ENCODE results near the gene MINDY4.

The MINDY4 gene

DNA sequence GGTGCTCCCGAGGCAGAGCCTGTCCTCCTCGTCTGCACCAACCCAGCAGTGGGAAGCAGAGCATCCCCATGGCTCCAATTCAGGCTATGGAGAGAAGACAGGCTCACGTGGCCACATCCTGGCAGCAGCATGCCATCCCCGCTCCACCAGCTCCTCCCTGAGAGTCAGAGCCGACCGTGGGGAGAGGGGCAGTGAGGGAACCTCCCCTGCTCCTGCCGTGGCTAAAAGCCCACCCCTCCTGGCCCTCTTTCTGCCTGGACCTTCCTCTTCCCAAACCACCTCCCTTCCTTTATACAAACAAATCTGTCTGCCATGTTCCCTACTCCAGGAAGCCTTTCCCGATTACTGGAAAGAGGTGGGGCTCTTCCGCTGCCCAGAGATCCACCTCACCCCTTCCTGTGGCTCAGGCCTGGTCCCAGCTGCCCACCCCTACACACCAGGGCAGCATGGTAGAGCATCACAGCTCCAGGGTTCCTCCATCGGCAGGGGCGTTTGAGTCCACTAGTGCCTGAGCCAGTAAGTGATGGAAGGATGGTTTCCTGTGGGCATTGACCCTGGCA is 129.7 kb downstream of the MINDY4 start:
- no peak for DNase-seq (ENCODE audit: low read depth)

DNA sequence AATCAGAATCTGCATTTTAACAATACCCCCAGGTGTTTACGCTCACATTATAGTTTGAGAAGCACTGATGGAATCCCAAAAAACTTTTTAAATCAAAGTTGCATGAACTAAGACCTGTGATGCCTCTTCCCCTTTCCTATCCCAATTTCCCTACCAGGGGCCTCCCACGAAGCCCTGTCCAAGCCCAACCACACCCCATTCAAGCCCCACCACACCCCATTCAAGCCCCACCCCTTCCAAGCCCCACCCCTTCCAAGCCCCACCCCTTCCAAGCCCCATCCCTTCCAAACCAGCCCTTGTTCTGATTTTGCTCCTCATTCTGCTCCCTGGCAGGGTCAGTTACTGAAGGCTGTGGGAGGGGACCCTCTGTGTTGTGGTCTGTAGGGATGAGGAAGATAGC is 130.6 kb downstream of the MINDY4 start:
- DNase-seq (ENCODE audit: low read depth): no peak

DNA sequence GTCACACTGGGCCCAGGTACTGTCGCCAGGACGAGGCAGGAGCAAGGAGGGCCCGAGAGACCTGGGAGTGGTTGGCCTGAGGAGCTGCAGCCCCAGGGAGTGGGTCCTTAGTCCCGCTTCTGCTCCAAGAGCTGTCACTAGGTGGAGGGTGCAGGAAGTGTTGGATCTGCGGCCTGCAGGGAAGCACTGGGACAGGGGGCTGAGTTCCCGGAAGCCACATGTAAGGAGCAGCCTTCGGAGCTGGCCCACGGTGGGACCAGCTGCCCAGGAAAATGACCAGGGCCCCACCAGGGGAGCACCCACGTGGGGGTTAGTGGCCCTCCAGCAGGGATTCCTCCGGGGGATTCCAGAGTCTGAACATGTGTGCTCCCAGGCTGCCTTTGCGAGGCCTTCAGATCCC is 131.2 kb downstream of the MINDY4 start:
- no peak for DNase-seq (ENCODE audit: low read depth)

DNA sequence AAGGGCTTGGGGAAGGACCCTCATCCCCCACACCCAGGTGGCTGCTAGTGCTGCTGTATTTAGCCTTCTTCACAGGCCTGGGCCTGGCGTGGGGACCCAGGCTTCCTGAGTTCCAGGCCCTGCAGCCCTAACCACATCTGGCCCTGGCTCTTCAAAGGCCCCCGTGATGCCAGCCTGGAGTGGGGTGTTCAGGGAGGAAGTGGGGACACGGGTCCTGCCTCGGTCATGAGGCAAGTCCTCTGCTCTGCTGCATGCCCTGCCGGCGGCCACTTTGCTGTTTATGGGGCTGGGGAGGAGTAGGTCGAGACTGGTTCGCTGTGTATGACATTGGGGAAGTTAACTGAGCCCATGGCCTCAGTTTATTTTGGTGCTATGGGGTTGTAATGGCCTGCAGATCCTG is 131.9 kb downstream of the MINDY4 start:
- no peak for DNase-seq (ENCODE audit: low read depth)

DNA sequence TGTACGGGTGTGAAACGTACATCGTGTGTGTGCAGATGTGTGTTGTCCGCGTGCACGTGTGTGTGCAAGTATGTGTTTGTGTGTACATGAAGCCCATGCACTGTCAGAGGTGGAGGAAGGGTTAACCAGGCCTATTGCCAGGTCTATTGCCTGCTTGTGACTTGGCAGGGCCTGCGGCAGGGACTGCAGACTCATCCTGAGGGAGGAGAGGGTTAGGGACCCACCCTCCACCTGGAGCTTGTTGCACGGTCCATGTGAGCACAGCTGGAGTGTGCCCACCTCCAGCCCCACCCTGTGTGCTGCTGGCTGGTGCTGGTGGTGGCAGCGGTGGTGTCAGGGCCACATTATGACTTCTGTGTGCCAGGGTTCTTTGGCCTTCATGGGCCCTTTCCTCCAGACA is 133.3 kb downstream of the MINDY4 start:
- no peak for DNase-seq (ENCODE audit: low read depth)

DNA sequence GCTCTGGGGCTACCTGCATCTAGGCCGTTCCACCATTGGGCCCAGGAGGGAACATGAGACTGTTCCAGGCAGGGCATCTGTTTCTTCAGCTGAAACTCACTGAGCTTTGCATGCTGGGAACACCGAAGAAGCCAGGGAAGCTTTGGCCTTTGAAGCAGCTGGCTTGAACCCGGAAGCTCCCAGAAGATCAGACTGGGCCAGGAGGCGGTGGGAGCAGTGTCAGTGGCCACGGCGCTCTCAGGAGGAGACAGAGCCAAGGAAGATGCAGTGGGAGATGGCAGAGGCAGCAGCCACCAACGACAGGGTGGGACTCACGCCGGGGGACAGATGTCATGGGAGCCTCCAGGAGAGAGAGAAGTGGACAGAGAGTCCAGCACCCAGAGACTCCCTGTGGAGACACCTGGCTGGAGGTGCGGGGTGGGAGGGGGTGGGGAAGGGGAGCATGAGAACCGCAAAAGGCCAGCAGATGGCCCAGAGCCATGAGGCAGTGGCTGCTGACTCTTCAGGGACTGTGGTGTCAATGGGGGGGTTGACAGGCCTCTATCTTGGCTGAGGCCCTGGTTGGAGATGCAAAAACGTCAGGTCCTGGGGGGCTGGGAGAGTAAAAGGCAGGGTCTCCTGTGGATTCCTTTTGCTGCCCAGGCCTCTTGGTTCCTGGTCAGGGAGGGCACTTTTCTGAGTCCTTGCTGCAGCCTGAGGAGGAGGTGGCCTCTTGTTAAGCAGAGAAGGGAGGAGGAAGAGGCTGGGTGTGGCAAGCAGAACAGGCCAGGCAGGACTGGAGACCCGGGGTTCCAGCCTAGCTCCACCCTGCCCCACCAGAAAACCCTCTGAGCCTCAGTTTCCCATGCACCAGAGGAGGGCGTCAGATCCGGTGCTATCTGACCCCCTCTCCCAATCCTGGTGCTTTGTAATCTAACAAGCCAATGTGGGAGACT is 134.1 kb downstream of the MINDY4 start:
- no peak for DNase-seq (ENCODE audit: low read depth)

DNA sequence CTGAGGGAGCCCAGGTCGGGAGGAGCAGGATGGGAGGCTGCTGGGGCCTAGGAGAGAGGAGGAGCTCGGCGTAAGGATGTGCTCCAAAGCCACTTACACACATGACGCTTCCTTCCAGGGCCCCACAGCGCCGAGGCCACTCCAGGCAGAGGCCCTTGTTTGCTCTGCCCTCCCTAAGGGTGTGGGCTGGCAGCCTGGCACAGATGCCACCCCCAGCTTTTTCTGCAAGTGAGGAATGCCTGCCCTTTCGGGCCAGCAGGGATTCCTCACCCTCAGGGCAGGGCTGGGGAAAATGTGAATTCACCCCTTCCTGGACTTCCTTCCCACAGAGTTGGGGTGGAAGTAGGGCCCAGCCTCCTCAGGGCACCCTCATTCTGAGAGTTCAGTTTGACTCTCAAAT is 134.8 kb downstream of the MINDY4 start:
- no peak for DNase-seq (ENCODE audit: low read depth)

DNA sequence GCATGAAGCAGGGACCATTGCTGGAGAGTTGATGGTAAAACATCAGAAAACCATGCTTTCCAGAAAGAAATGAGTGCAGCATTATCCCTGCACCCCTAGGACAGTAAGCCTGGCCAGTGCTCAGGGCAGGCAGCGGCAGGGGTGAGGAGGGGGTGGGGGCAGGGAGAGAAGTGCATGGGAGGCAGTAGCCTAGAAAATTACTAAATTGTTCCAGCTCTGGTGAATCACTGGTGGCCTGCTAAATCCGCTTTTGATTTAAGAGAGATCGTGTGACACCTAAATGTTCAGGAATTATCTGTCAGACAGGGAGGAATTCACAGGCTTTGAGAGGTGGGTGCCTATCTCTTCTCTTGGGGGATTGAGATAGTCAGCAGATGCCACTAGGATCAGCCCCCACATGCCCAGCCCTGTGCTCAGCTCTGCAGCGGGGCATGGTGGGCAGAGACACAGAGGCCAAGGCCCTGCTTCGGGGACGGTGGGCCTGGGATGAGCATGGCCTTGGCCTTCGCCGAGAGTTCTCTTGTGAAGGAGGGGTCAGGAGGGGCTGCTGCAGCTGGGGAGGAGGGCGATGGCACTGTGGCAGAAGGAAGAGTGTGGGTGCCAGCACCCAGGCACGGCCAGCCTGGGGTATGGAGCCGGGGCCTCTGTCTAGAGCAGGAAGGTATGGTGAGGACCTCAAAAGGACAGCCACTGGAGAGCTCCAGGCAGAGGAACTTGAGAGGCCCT is 135.5 kb downstream of the MINDY4 start:
- DNase-seq (ENCODE audit: low read depth): no peak

DNA sequence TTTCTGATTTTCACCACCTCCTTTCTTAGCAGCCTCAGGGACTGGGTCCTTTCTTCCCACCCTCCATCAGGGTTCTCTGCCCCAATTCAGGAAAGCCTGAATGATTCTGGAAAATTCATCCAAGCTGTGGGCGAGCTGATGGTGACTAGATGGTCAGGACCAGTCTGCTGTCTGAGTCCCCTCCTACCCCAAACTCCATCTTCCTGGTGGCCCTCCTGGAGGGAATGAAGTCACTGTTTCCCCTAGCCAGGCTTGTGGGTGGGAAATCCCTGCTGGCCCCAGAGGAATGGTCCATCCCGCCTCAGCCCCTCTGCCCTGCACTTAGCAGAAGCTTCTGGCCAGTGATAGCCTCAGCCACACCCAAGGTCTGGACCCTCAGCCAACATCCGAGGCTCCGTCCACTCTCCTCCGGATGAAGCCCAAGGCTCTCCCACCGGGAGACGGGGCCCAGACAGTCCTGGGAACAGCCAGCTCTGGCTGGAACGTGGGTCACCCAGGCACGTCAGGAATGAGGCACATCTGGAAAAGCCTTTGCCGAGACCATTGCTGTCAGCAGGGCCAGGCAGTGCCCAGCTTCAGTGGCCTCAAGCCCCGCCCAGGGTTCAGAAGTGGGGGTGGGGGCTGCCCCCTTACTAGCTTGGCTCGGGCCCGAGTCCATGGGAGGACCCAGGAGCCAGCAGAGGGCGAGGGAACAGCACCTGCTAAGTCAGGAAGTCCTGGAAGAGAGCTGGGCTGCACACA is 136.5 kb downstream of the MINDY4 start:
- no peak for DNase-seq (ENCODE audit: low read depth)

DNA sequence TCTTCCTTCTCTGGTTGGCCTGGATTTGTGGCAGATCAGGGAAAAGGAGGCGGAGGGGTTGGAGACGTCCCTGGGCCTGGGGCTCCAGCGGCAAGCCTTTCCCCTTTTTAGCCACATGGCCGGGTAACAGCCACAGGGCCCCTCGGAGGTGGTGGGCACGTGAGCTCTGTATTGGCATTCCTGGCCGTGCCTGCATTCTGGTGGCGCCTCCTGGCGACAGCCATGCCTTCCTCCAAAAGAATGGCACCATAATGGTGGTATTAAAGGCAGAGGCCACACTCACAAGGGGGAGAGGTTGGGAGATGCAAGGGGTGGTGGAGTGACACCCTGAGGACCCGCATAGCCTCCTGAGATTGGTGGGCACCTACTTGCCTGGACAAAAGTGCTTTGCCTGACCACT is 137.5 kb downstream of the MINDY4 start:
- no peak for DNase-seq (ENCODE audit: low read depth)

DNA sequence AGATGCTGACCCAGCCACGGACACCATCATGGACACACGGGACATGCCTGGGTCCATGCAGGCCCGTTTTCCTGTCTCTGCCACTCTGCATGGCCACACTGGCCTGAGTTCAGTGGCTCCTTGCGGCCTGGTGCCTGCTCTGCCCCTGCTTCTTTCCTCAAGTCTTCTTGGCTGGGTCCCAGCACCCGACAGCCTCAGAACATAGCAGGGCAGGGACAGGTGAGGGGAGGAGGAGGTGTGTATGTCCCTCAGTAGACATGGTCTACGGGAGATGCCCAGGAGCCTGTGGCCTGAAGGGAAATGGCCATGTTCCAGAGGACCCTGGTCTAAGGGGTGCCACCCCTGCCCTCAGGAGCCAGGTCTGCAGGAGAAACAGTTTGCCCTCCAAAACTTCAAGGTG is 138.2 kb downstream of the MINDY4 start:
- DNase-seq (ENCODE audit: low read depth): no peak

DNA sequence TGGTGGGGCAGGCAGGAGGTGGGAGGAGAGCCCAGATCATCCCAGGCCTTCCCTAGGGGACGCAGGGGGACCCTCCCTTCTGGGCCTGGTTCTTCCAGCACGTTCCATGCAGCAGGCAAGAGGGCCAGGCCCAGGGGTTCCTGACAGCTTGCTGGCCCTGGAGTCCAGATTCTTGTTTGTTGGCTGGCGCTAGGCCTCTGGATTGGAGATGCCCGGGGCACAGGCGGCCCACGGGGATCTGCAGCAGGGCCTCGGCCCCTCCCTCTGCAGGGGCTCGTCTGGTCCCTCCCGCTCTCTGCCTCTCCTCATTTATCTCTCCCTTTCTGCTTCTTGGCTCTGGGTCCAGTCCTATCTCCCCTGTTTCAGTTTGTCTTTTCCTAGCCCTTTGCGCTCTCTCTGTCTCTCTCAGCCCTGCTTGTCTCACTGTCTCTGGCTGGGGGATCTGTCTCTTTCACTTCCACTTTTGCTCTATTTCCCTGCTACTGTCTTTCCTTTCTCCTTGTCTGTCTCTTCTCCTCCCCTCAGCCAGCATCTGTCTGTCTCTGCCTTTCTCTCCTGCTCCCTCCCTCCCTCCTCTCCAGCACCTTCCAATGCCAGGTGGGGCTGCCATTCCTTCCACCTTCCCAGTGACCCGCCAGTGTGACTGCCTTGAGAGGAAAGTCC is 139.3 kb downstream of the MINDY4 start:
- no peak for DNase-seq (ENCODE audit: low read depth)

DNA sequence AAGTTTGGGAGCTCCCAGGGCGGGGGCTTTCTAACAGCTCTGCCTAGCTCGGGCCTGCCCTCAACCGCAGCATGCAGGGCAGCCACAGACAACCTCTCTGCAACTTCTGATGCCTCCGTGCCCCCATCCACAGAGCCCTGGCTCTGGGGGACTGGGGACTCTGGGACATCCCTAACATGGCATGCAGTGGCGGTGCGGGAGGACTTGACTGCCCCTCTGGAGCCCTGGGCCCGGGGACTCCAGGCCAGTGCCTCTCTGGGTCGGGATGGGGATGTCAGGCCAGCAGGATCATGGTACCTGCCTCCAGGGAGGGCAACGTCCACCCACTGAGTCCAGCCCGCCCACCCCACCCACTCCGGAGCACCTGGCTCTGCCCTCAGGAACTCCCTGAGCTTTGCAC is 139.9 kb downstream of the MINDY4 start:
- no peak for DNase-seq (ENCODE audit: low read depth)

DNA sequence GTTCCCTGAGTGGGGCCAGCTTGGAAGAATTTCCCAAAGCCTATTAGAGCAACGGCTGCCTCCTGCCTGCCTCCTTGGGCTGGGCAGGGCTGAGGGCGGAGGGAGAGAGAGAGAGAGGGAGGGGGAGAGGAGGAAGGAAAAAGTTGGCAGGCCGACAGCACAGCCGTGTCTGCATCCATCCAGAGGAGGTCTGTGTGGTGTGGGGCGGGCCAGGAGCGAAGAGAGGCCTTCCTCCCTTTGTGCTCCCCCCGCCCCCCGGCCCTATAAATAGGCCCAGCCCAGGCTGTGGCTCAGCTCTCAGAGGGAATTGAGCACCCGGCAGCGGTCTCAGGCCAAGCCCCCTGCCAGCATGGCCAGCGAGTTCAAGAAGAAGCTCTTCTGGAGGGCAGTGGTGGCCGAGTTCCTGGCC is 140.3 kb downstream of the MINDY4 start, which contains the start of gene AQP1:
AQP1 (plus strand) TSS at position 293 of the 409 bp plus-strand sequence; CDS start at position 350, 57 bp downstream.
- no peak for DNase-seq (ENCODE audit: low read depth)

DNA sequence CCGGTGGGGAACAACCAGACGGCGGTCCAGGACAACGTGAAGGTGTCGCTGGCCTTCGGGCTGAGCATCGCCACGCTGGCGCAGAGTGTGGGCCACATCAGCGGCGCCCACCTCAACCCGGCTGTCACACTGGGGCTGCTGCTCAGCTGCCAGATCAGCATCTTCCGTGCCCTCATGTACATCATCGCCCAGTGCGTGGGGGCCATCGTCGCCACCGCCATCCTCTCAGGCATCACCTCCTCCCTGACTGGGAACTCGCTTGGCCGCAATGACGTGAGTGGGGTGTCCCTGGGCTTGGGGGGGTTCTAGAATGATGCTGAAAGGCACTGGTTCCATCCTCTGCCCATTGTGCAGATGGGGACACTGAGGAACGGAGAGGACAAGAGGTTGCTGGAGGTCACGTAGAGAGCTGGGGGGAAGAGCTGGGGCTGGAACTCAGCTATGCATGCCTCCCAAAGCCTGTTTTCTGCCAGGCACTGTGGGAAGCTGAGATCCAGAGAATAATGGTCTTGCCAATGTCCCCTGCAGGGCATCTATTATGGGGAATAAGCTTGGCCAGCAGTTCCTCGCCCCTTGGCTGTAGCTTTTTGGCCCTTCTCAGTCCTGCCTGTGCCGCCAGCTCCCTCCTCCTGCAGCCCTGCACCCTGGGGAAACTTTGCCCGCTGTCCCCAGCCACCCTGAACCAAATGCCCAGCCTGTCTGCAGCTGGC is 141.0 kb downstream of the MINDY4 start:
- DNase-seq (ENCODE audit: low read depth): no peak

DNA sequence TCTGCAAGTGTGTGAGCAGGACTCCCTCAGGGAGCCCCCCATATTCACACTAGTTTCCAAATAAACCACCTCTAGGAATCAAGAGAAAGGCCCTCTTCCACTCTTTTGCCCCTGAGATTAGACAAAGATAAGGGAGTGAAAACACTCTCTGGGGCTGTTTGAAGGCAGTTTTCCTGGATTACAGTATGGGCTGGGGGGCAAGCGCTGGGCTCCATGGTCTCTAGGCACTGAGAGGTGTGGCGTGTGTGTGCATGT is 141.4 kb downstream of the MINDY4 start:
- DNase-seq (ENCODE audit: low read depth): no peak

DNA sequence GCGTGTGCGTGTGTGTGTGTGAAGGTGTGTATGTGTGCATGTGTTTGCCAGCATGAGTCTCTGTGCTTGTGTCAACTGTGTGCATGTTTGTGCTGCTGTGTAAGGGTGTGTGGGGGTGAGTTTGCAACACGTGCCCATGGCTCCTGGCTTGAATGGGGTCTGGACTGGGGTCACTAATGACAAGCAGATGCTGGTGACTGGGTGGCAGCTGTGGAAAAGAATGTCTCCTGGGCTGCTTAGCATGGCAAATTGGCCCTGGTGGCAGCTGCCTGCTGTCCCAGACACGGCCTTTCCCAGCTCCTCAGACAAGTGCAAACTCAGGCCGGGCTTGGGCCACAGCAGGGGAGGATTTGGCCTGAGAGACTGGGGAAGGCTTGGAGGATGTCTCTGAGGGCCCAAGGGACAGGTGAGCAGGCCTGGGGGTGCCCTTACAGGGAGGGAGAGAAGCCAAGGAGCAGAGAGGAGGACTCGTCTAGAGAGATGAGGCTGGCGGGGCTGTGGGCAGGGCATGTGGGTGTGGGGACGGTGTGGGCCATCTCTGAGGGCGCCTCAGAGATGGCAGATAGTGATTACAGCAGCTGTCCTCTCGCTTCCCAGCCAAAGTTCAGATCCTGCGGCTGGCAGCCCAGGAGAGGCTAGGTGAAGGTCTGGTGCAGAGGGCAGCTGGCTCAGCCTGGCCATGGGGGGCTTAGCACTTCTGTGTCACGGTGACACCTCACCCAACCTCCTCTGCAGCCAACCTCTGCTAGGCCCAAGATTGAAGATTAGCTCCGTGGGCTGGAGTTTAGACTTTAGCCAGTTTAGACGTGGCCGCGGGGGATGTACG is 142.0 kb downstream of the MINDY4 start:
- DNase-seq (ENCODE audit: low read depth): no peak

DNA sequence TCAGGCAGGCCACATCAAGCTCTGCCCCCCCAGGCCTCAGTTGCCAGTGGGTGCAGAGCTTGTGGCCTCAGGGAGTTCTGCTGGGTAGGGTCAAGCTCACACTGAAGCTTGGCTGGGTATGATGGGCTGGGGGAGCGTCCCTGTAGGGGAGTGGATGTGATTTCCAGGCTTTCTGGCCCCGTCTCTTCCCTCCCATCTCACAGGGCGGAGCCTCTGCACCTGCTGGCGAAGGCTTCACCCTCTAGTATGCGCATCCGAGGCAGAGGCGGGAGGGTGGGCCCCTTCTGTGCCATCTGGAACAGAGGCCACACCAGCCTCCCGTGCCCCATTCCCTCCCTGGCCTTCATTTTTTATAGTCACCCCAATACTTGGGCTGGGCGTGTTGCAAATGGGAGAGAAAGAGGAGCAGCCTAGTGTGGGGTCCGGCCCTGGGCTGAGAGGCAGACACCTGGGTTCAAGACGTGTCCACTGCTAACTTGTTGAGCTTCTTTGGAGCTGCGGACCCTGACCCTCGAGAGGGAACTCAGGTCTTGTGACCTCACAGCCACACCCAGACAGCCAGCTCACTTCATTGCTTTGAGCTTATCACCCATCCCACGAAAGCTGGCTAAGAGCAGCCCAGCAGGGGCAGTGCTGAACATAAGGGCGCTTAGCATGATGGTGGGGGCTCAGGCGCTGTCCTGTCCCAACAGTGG is 142.8 kb downstream of the MINDY4 start:
- DNase-seq (ENCODE audit: low read depth): no peak

DNA sequence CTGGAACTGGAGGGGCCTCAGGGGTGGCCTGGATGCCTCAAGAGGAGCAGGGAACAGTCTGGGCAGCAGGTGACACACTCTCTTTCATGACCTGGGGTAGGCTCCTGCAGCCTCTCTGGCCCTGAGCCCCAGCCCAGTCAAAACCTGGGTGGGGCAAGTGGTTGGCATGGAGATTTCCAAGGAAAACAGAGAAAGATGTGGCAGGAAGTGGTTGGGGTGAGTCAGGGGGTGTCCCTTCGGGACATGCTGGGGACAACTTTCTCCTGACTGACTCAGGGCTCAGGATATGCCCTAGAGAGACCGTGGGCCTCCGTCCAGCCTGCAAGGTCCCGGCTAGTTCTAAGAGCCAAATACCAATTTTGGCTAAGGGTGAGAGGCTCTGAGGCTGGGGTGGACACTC is 143.4 kb downstream of the MINDY4 start:
- no peak for DNase-seq (ENCODE audit: low read depth)
